Mesothelial cell of epicardium (in vitro differentiated cells): Measurements from ENCODE around the gene NOS3. TPM values are rescaled to one million over a fixed set of nuclear protein-coding genes. Genes with fewer than 3 reads are reported as not detected.

ENCODE experiments used
- DNase-seq, 2 experiments: peaks; one replicate each; pipeline ENCODE4 v3.0.0; 2021; ENCODE audit warnings: low spot score in 2 of 2; ENCODE audit not compliant: unreplicated experiment in 2 of 2
- H3K27ac Mint-ChIP-seq: 2 replicates; pipeline ENCODE4 v1.8.0; 2021; ENCODE audit warnings: mixed read lengths
- H3K27me3 Mint-ChIP-seq: 2 replicates; pipeline ENCODE4 v1.8.0; 2021; ENCODE audit warnings: low read depth, mixed read lengths
- H3K36me3 Mint-ChIP-seq: 2 replicates; pipeline ENCODE4 v1.8.0; 2021; ENCODE audit warnings: mixed read lengths
- H3K4me1 Mint-ChIP-seq: 2 replicates; pipeline ENCODE4 v1.8.0; 2021; ENCODE audit warnings: mixed read lengths
- H3K4me3 Mint-ChIP-seq: 2 replicates; pipeline ENCODE4 v1.8.0; 2021; ENCODE audit warnings: mild to moderate bottlenecking, moderate library complexity, mixed read lengths
- H3K9me3 Mint-ChIP-seq: 2 replicates; pipeline ENCODE4 v1.8.0; 2021; ENCODE audit warnings: mixed read lengths
- CTCF ChIP-seq: fragments of 200-600 bp; sonication (generic); IDR thresholded peaks from one replicate; pipeline ENCODE4 v1.5.0; 2021; ENCODE audit warnings: antibody characterized with exemption; ENCODE audit not compliant: unreplicated experiment
- total RNA-seq: library from RNA; stranded (reverse); gene quantifications from 3 replicates; pipeline ENCODE4 v1.2.1, GENCODE V29; 2021

Gene NOS3
- total RNA-seq, 1 donor from 2014 or later, result 6.0 TPM

- DNase-seq, result no peak
- H3K9me3 Mint-ChIP-seq, result no peaks in the 10 kb centered on the region
- peaks cover 9% of the 10 kb centered on the region for H3K36me3 Mint-ChIP-seq
- peaks cover 42% of the 10 kb centered on the region for H3K4me1 Mint-ChIP-seq
- H3K4me3 Mint-ChIP-seq, result peak overlapping the region; percentile 79
- H3K27me3 Mint-ChIP-seq, result peaks cover 4% of the 10 kb centered on the region
- H3K27ac Mint-ChIP-seq, result peak overlapping the region; percentile 98
- TF ChIP-seq CTCF, result no peak
Observed at GRCh38 chr7:151056666-151057505, 66.1 kb downstream of the NOS3 start.

GRCh38 chr7:151057506-151057988, 66.7 kb downstream of the NOS3 start, which contains the start of gene CDK5:
CDK5 (minus strand) TSS chr7:151057897; CDS start chr7:151057848, 49 bp downstream.
- peaks cover 47% of the 10 kb centered on the region for H3K4me1 Mint-ChIP-seq
- H3K36me3 Mint-ChIP-seq, result peaks cover 8% of the 10 kb centered on the region
- no peaks in the 10 kb centered on the region for H3K9me3 Mint-ChIP-seq

GRCh38 chr7:151057989-151058780, 67.4 kb downstream of the NOS3 start:
- Mint-ChIP-seq H3K27ac (peak overlapping the region; percentile 98), H3K9me3 (no peaks in the 10 kb centered on the region), H3K4me3 (peak overlapping the region; percentile 79), H3K27me3 (no peaks in the 10 kb centered on the region), H3K36me3 (peaks cover 4% of the 10 kb centered on the region), H3K4me1 (peaks cover 51% of the 10 kb centered on the region)
- no peak for TF ChIP-seq CTCF
- peak; percentile 90 to 95 for DNase-seq

More at GRCh38 chr7:151057506-151057988, 66.7 kb downstream of the NOS3 start, which contains the start of gene CDK5:
- peaks cover 2% of the 10 kb centered on the region for H3K27me3 Mint-ChIP-seq
- no peak for DNase-seq
- H3K27ac Mint-ChIP-seq, result peak within 1 kb of the TSS; percentile 98
- TF ChIP-seq CTCF, result no peak
- peak within 1 kb of the TSS; percentile 79 for H3K4me3 Mint-ChIP-seq

- H3K4me3 Mint-ChIP-seq, result peak overlapping the region; percentile 79
- peak overlapping the region; percentile 98 for H3K27ac Mint-ChIP-seq
- H3K9me3 Mint-ChIP-seq, result no peaks in the 10 kb centered on the region
- H3K27me3 Mint-ChIP-seq, result no peaks in the 10 kb centered on the region
- peaks cover 54% of the 10 kb centered on the region for H3K4me1 Mint-ChIP-seq
- peaks cover 4% of the 10 kb centered on the region for H3K36me3 Mint-ChIP-seq
- TF ChIP-seq CTCF, result no peak
- no peak for DNase-seq
Observed at GRCh38 chr7:151058781-151059366, 68.1 kb downstream of the NOS3 start.

GRCh38 chr7:151059367-151060112, 68.7 kb downstream of the NOS3 start, which contains the start of gene SLC4A2:
SLC4A2 (plus strand) TSS chr7:151059589; CDS start chr7:151061988, 2,399 bp downstream.
- peak; percentile 68 for TF ChIP-seq CTCF
- Mint-ChIP-seq H3K9me3 (no peaks in the 10 kb centered on the region), H3K36me3 (peaks cover 3% of the 10 kb centered on the region), H3K27ac (peak within 1 kb of the TSS; percentile 98), H3K27me3 (no peaks in the 10 kb centered on the region), H3K4me3 (peak within 1 kb of the TSS; percentile 84), H3K4me1 (peaks cover 54% of the 10 kb centered on the region)
- peak; percentile 52 to 80 for DNase-seq
